Subcutaneous abdominal adipose tissue (tissue), 5 donors: ENCODE data around the gene ACO2.

ENCODE experiments used
- H3K27ac ChIP-seq: one replicate; pipeline ENCODE4 v1.7.0; 2013; ENCODE audit warnings: low read depth, mild to moderate bottlenecking, inconsistent platforms, low read length, moderate library complexity
- H3K27me3 ChIP-seq, 5 donors: one replicate each; pipeline ENCODE4 v1.7.0; 2013; ENCODE audit warnings: low read length in 5 of 5, inconsistent platforms in 1 of 5; ENCODE audit not compliant: control insufficient read depth in 5 of 5, insufficient read depth in 4 of 5
- H3K36me3 ChIP-seq, 5 donors: one replicate each; pipeline ENCODE4 v1.7.0; 2013; ENCODE audit warnings: low read length in 5 of 5; ENCODE audit not compliant: control insufficient read depth in 5 of 5, insufficient read depth in 5 of 5
- H3K4me1 ChIP-seq, 5 donors: one replicate each; pipeline ENCODE4 v1.7.0; 2013; ENCODE audit warnings: low read length in 5 of 5, mild to moderate bottlenecking in 3 of 5, moderate library complexity in 1 of 5; ENCODE audit not compliant: control insufficient read depth in 5 of 5, insufficient read depth in 5 of 5
- H3K4me3 ChIP-seq, 5 donors: one replicate each; pipeline ENCODE4 v1.7.0; 2013; ENCODE audit warnings: low read length in 5 of 5, low read depth in 1 of 5
- H3K9ac ChIP-seq, 5 donors: one replicate each; pipeline ENCODE4 v1.7.0; 2013; ENCODE audit warnings: low read length in 5 of 5, mild to moderate bottlenecking in 4 of 5, moderate library complexity in 3 of 5
- H3K9me3 ChIP-seq, 5 donors: one replicate each; pipeline ENCODE4 v1.7.0; 2013; ENCODE audit warnings: low read length in 5 of 5; ENCODE audit not compliant: control insufficient read depth in 5 of 5
- donor health status: healthy.
- donor health status: healthy.
- donor health status: healthy.
- donor health status: healthy.
- donor health status: healthy.

Gene ACO2

GRCh38 chr22:41504816-41505215 lies 35.9 kb downstream of the ACO2 start:
- H3K9me3 ChIP-seq, result no peaks in the 10 kb centered on the region
- H3K36me3 ChIP-seq, result peaks cover 0 to 58% (median 51%) of the 10 kb centered on the region in 5 donors
- H3K9ac ChIP-seq, result no peak overlapping the region
- no peaks in the 10 kb centered on the region for H3K27me3 ChIP-seq
- no peak overlapping the region for H3K4me3 ChIP-seq
- H3K27ac ChIP-seq, result no peak overlapping the region
- peaks cover 0 to 30% (median 12%) of the 10 kb centered on the region in 5 donors for H3K4me1 ChIP-seq

GRCh38 chr22:41505511-41506220 lies 36.7 kb downstream of the ACO2 start:
- Histone ChIP-seq H3K36me3 (peaks cover 0 to 62% (median 57%) of the 10 kb centered on the region in 5 donors), H3K9me3 (no peaks in the 10 kb centered on the region), H3K27me3 (no peaks in the 10 kb centered on the region), H3K9ac (no peak overlapping the region), H3K27ac (no peak overlapping the region), H3K4me3 (no peak overlapping the region), H3K4me1 (peaks cover 0 to 25% (median 12%) of the 10 kb centered on the region in 5 donors)

- Histone ChIP-seq H3K27ac (no peak overlapping the region), H3K27me3 (no peaks in the 10 kb centered on the region), H3K9ac (no peak overlapping the region), H3K4me1 (peaks cover 0 to 32% (median 12%) of the 10 kb centered on the region in 5 donors), H3K36me3 (peaks cover 0 to 58% (median 54%) of the 10 kb centered on the region in 5 donors), H3K9me3 (no peaks in the 10 kb centered on the region), H3K4me3 (no peak overlapping the region)
These were observed 38.6 kb downstream of the ACO2 start for GRCh38 chr22:41507330-41508063.

DNA sequence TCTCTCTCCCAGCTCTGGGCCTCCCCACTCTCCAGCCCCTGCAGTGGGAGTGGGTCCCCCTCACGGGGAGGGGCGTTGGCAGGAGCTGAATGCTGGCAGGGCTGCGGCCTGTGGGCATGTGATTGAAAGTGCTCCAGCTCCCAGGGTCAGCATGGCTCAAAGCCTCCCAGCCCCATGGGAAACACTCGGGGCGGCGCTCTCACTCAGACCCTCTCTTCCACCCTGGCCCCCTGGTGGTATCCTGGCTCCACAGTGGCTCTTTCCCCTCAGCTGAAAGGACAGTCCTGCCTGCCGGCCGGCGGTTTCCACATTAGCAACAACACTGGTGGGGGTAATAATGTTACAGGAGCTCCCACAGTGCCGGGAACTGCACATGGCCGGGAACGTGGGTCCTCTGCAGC lies 39.9 kb downstream of the ACO2 start:
- no peaks in the 10 kb centered on the region for H3K27me3 ChIP-seq
- H3K4me1 ChIP-seq, result peaks cover 0 to 45% (median 25%) of the 10 kb centered on the region in 5 donors
- peaks cover 0 to 64% (median 59%) of the 10 kb centered on the region in 5 donors for H3K36me3 ChIP-seq
- H3K4me3 ChIP-seq, result no peak overlapping the region
- peak overlapping the region in 1 of 5 donors; percentile 8 for H3K9ac ChIP-seq
- no peak overlapping the region for H3K27ac ChIP-seq
- H3K9me3 ChIP-seq, result no peaks in the 10 kb centered on the region

DNA sequence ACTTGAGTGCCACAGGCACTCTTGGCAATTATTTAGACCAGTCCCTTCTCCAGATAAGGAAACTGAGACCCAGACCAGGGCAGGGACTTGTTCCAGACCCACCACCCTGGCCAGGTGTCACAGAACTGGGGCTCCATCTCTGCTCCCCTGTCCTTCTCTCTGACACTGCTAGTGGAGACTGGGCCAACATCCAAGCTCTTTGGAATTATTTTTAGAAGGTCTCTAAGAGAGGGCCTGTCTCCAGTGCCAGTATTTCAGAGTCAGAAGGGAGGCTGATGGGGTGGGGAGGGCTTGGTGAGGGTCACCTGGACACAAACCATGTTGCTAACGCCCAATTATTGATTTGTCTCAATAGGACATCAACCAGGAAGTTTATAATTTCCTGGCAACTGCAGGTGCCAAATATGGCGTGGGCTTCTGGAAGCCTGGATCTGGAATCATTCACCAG lies 42.6 kb downstream of the ACO2 start:
- Histone ChIP-seq H3K9ac (no peak overlapping the region), H3K36me3 (peaks cover 0 to 88% (median 83%) of the 10 kb centered on the region in 5 donors), H3K27me3 (no peaks in the 10 kb centered on the region), H3K27ac (no peak overlapping the region), H3K4me1 (peaks cover 0 to 39% (median 25%) of the 10 kb centered on the region in 5 donors), H3K9me3 (no peaks in the 10 kb centered on the region), H3K4me3 (no peak overlapping the region)

GRCh38 chr22:41512421-41513194 lies 43.7 kb downstream of the ACO2 start:
- peaks cover 0 to 90% (median 85%) of the 10 kb centered on the region in 5 donors for H3K36me3 ChIP-seq
- no peaks in the 10 kb centered on the region for H3K9me3 ChIP-seq
- no peak overlapping the region for H3K9ac ChIP-seq
- peak overlapping the region; percentile 27 for H3K27ac ChIP-seq
- H3K4me3 ChIP-seq, result no peak overlapping the region
- no peaks in the 10 kb centered on the region for H3K27me3 ChIP-seq
- peaks cover under 1 to 43% (median 29%) of the 10 kb centered on the region in 5 donors for H3K4me1 ChIP-seq

DNA sequence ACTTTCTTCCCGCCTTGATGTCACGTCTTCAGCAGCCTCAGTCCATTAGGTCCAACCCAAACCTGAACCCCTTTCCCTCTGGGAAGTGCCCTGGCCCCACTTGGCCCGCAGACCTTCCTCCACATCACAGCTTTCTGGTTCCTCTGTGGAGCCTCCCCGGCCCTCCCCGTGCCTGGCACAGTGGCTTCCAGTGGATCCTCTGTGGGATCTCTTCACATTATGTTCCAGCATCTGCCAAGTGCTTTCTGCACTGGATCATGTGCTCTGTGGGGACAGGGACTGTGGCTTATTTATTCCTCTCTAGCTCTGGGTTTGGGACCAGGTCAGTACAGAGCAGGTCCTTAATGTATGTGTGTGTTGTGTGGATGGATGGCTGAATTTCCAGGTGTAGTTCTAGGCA lies 44.5 kb downstream of the ACO2 start:
- Histone ChIP-seq H3K4me3 (no peak overlapping the region), H3K9ac (no peak overlapping the region), H3K27ac (peak overlapping the region; percentile 27), H3K27me3 (no peaks in the 10 kb centered on the region), H3K9me3 (no peaks in the 10 kb centered on the region), H3K4me1 (peaks cover 1 to 41% (median 30%) of the 10 kb centered on the region in 5 donors), H3K36me3 (peaks cover 0 to 90% (median 78%) of the 10 kb centered on the region in 5 donors)

GRCh38 chr22:41516462-41516861 lies 47.5 kb downstream of the ACO2 start:
- H3K36me3 ChIP-seq, result peaks cover 0 to 85% (median 66%) of the 10 kb centered on the region in 5 donors
- H3K9me3 ChIP-seq, result no peaks in the 10 kb centered on the region
- no peak overlapping the region for H3K4me3 ChIP-seq
- H3K27ac ChIP-seq, result no peak overlapping the region
- H3K4me1 ChIP-seq, result peaks cover 1 to 28% (median 21%) of the 10 kb centered on the region in 5 donors
- no peaks in the 10 kb centered on the region for H3K27me3 ChIP-seq
- no peak overlapping the region for H3K9ac ChIP-seq

- Histone ChIP-seq H3K27ac (peak overlapping the region; percentile 41), H3K4me3 (no peak overlapping the region), H3K36me3 (peaks cover 0 to 77% (median 57%) of the 10 kb centered on the region in 5 donors), H3K27me3 (no peaks in the 10 kb centered on the region), H3K9ac (peak overlapping the region in 1 of 5 donors; percentile 31), H3K9me3 (no peaks in the 10 kb centered on the region), H3K4me1 (peaks cover 1 to 24% (median 20%) of the 10 kb centered on the region in 5 donors)
These were observed 48.5 kb downstream of the ACO2 start for GRCh38 chr22:41517172-41518047.
